ENCODE data around the gene PSMD5. TPM values are rescaled to one million over a fixed set of nuclear protein-coding genes. Genes with fewer than 3 reads are reported as not detected.

PSMD5 gene
- total RNA-seq, 1 experiment from 2014 or later: 86.4 TPM

DNA sequence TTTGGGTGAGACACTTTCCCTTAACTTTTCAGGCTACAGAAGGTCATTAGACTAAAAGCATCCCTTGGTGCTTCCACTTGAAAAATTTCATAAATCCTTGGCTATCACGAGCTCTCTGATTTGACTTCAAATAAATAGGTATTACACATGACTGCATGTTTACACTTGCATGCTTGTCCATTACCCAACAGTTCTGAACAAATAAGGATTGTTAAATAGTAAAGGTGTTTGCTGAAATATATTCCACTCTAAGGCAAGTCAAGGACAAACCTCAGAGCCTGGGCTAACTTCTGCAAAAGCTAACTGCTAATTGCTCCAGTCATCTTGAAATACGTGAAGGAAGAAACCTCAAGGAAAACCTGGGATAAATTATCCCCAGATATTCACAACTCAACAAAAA, 64.0 kb downstream of the PSMD5 start:
- H3K27ac ChIP-seq: peak overlapping the region; percentile 9; the same call in 1 of the 2 replicates

DNA sequence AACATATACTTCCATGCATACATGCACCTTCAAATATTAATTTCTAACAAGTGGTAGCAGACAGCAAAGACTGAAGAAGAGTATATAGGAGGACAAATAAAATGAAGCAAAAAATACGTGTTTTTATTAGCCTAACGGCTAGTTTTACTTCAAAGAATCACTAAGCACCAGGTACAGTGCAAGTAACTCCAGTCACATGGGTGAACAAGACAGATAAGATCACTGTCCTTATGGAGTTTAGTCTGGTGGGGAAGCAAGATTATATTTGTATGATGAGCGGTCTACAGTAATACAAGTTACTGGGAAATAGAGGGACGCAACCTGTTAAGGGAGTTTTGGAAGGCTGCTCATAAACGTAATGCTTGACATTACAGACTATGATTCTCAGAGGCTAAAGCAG, 65.5 kb downstream of the PSMD5 start:
- peaks cover 16% of the 10 kb centered on the region; the same call in 1 of the 2 replicates for H3F3A ChIP-seq (ENCODE audit: insufficient read depth, low read depth)
- H3K36me3 ChIP-seq (ENCODE audit: low read depth): peaks cover 21% of the 10 kb centered on the region
- POLR2A ChIA-PET (ENCODE audit: unreplicated experiment): no interaction called here
- CTCF ChIA-PET: interaction anchor here (0.5 kb wide), 1 partner anchor 8 kb away, joined by 3 read pairs; no protein-coding TSS in a partner anchor
- H3K27ac ChIP-seq: no peak overlapping the region
- H3K27me3 ChIP-seq (ENCODE audit: insufficient read depth, low read depth): no peaks in the 10 kb centered on the region
- H3K9me2 ChIP-seq (ENCODE audit: insufficient read depth): no peaks in the 10 kb centered on the region
- DNase-seq: no peak
- intact Hi-C loops (cut with micrococcal nuclease; ENCODE audit: unreplicated experiment): no loop called here
- H3K4me3 ChIP-seq: no peak overlapping the region
- H3K79me2 ChIP-seq (ENCODE audit: low read depth): peaks cover 14% of the 10 kb centered on the region; the same call in 1 of the 2 replicates
- H3K9me3 ChIP-seq (ENCODE audit: insufficient read depth, low read depth): no peaks in the 10 kb centered on the region
- no peak for TF ChIP-seq EZH2 (IDR thresholded peaks at IDR 0.05; ENCODE audit: low read depth)
- TF ChIP-seq, protein P1, sequence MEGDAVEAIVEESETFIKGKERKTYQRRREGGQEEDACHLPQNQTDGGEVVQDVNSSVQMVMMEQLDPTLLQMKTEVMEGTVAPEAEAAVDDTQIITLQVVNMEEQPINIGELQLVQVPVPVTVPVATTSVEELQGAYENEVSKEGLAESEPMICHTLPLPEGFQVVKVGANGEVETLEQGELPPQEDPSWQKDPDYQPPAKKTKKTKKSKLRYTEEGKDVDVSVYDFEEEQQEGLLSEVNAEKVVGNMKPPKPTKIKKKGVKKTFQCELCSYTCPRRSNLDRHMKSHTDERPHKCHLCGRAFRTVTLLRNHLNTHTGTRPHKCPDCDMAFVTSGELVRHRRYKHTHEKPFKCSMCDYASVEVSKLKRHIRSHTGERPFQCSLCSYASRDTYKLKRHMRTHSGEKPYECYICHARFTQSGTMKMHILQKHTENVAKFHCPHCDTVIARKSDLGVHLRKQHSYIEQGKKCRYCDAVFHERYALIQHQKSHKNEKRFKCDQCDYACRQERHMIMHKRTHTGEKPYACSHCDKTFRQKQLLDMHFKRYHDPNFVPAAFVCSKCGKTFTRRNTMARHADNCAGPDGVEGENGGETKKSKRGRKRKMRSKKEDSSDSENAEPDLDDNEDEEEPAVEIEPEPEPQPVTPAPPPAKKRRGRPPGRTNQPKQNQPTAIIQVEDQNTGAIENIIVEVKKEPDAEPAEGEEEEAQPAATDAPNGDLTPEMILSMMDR (conservative IDR thresholded peaks at IDR 0.05): no peak
- H3K4me2 ChIP-seq: no peak overlapping the region
- H3K4me1 ChIP-seq (replicated peaks; ENCODE audit: insufficient read depth): 0 out of 2 replicates have a peak, but pooled peaks cover 10% of the 10 kb centered on the region
- peaks cover 14% of the 10 kb centered on the region for H4K20me1 ChIP-seq (ENCODE audit: insufficient read depth)
- H2AFZ ChIP-seq: no peak overlapping the region
- no TSS peak for BruUV-seq (replicated peaks)

More for the DNA sequence above, 64.0 kb downstream of the PSMD5 start:
- no TSS peak for BruUV-seq (replicated peaks)
- H3K4me3 ChIP-seq: no peak overlapping the region
- H3F3A ChIP-seq (ENCODE audit: insufficient read depth, low read depth): peaks cover 20% of the 10 kb centered on the region; the same call in 1 of the 2 replicates
- no peaks in the 10 kb centered on the region for H3K27me3 ChIP-seq (ENCODE audit: insufficient read depth, low read depth)
- ChIA-PET POLR2A (ENCODE audit: unreplicated experiment) (no interaction called here), CTCF (no interaction called here)
- H3K9me2 ChIP-seq (ENCODE audit: insufficient read depth): no peaks in the 10 kb centered on the region
- H4K20me1 ChIP-seq (ENCODE audit: insufficient read depth): peaks cover 14% of the 10 kb centered on the region
- no peak overlapping the region for H3K4me2 ChIP-seq
- no peak overlapping the region for H2AFZ ChIP-seq
- peak in 1 of 2 experiments; percentile 57 for DNase-seq
- peaks cover 21% of the 10 kb centered on the region for H3K36me3 ChIP-seq (ENCODE audit: low read depth)
- H3K4me1 ChIP-seq (replicated peaks; ENCODE audit: insufficient read depth): peaks cover 21% of the 10 kb centered on the region
- intact Hi-C loops (cut with micrococcal nuclease; ENCODE audit: unreplicated experiment): no loop called here
- TF ChIP-seq, protein P1 (conservative IDR thresholded peaks at IDR 0.05): no peak
- no peak for TF ChIP-seq EZH2 (IDR thresholded peaks at IDR 0.05; ENCODE audit: low read depth)
- no peaks in the 10 kb centered on the region for H3K9me3 ChIP-seq (ENCODE audit: insufficient read depth, low read depth)
- peaks cover 20% of the 10 kb centered on the region for H3K79me2 ChIP-seq (ENCODE audit: low read depth)

DNA sequence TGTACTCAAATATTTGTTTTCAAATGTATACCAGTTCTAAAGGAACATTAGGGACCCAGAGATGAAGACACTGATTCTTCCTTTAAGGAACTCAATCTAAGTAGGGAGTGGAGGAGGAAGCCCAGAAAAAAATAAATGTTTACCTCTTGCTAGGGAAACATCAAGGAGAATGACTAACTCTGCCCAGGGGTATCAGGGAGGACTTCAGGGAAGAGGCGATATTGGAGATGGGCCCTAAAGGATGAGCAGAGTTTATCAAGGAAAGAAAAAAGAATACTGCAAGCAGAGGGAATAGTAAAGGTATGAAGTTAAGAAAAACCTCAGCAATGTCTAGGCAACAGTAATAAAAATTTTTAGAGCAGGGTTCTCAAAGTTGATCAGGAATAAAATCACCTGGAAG, 65.9 kb downstream of the PSMD5 start:
- Histone ChIP-seq H3F3A (ENCODE audit: insufficient read depth, low read depth) (peaks cover 16% of the 10 kb centered on the region; the same call in 1 of the 2 replicates), H3K27me3 (ENCODE audit: insufficient read depth, low read depth) (no peaks in the 10 kb centered on the region), H3K4me1 (replicated peaks; ENCODE audit: insufficient read depth) (0 out of 2 replicates have a peak, but pooled peaks cover 10% of the 10 kb centered on the region), H3K4me2 (no peak overlapping the region), H3K36me3 (ENCODE audit: low read depth) (peaks cover 21% of the 10 kb centered on the region), H3K9me2 (ENCODE audit: insufficient read depth) (no peaks in the 10 kb centered on the region), H3K79me2 (ENCODE audit: low read depth) (peaks cover 13% of the 10 kb centered on the region; the same call in 1 of the 2 replicates), H4K20me1 (ENCODE audit: insufficient read depth) (peaks cover 14% of the 10 kb centered on the region), H3K4me3 (no peak overlapping the region), H3K9me3 (ENCODE audit: insufficient read depth, low read depth) (no peaks in the 10 kb centered on the region), H3K27ac (no peak overlapping the region), H2AFZ (no peak overlapping the region)
- BruUV-seq (replicated peaks): no TSS peak
- ChIA-PET CTCF (no interaction called here), POLR2A (ENCODE audit: unreplicated experiment) (no interaction called here)
- DNase-seq: no peak
- TF ChIP-seq, protein P1 (conservative IDR thresholded peaks at IDR 0.05): no peak
- no peak for TF ChIP-seq EZH2 (IDR thresholded peaks at IDR 0.05; ENCODE audit: low read depth)
- intact Hi-C loops (cut with micrococcal nuclease; ENCODE audit: unreplicated experiment): no loop called here

Data from PC-9 (cell line).